ENCODE data around the gene DYNC2H1. TPM values are rescaled to one million over a fixed set of nuclear protein-coding genes. Genes with fewer than 3 reads are reported as not detected.

Gene DYNC2H1
- total RNA-seq, 1 donor from 2014 or later: 7.2 TPM

- H3K36me3 Mint-ChIP-seq (ENCODE audit: low read depth): no peaks in the 10 kb centered on the region
- no peak for DNase-seq (ENCODE audit: low spot score)
- no peak overlapping the region for H3K27ac Mint-ChIP-seq (ENCODE audit: unreplicated experiment)
- H3K4me1 Mint-ChIP-seq (ENCODE audit: low read depth): no peaks in the 10 kb centered on the region
- TF ChIP-seq CTCF (IDR thresholded peaks at IDR 0.05): no peak
- H3K9me3 Mint-ChIP-seq (ENCODE audit: low read depth): no peaks in the 10 kb centered on the region
- H3K27me3 Mint-ChIP-seq (ENCODE audit: low read depth): no peaks in the 10 kb centered on the region
- H3K4me3 Mint-ChIP-seq (ENCODE audit: unreplicated experiment): no peak overlapping the region
Measured at GRCh38 chr11:103494491-103494890, 385.3 kb downstream of the DYNC2H1 start.

DNA sequence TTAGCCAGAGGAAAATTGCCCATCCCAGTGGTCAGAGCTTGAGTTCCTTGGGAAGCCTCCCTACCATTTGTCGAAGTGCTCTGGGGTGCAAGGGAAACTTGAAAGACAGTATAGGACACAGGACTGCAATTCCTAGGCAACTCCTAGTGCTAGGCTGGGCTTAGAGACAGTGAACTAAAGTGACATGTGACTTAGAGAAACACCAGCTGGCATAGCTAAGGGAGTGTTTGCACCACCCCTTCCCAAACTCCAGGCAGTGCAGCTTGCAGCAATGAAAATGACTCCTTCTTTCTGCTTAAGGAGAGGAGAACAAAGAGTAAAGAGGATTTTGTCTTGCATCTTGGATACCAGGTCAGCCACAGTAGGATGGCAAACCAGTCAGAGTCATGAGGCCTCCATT lies 388.0 kb downstream of the DYNC2H1 start:
- Mint-ChIP-seq H3K4me1 (ENCODE audit: low read depth) (no peaks in the 10 kb centered on the region), H3K27me3 (ENCODE audit: low read depth) (no peaks in the 10 kb centered on the region), H3K4me3 (ENCODE audit: unreplicated experiment) (no peak overlapping the region), H3K9me3 (ENCODE audit: low read depth) (peaks cover 6% of the 10 kb centered on the region), H3K27ac (ENCODE audit: unreplicated experiment) (no peak overlapping the region), H3K36me3 (ENCODE audit: low read depth) (no peaks in the 10 kb centered on the region)
- no peak for TF ChIP-seq CTCF (IDR thresholded peaks at IDR 0.05)
- DNase-seq (ENCODE audit: low spot score): no peak

DNA sequence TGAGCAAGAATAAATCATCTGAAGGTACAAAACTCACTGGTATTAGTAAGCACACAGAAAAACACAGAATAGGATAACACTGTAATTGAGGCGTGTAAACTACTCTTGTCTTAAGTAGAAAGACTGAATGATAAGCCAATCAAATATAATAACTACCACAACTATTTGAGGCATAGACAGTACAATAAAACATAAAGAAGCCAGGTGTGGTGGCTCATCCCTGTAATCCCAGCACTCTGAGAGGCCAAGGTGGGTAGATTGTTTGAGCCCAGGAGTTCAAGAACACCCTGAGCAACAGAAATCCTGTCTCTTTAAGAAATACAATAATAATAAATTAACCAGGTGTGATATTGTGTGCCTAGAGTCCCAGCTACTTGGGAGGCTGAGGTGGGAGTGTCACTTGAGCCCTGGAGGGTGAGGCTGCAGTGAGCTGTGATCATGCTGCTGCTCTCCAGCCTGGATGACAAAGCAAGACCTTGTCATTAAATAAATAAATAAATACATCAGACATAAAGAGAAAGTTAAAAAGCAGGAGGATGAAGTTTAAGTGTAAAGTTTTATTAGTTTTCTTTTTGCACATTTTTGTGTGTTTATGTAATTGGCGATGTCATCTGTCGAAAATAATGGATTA lies 390.6 kb downstream of the DYNC2H1 start:
- Mint-ChIP-seq H3K4me1 (ENCODE audit: low read depth) (no peaks in the 10 kb centered on the region), H3K9me3 (ENCODE audit: low read depth) (peaks cover 24% of the 10 kb centered on the region), H3K36me3 (ENCODE audit: low read depth) (peaks cover 8% of the 10 kb centered on the region), H3K4me3 (ENCODE audit: unreplicated experiment) (no peak overlapping the region), H3K27ac (ENCODE audit: unreplicated experiment) (no peak overlapping the region), H3K27me3 (ENCODE audit: low read depth) (no peaks in the 10 kb centered on the region)
- TF ChIP-seq CTCF (IDR thresholded peaks at IDR 0.05): no peak
- DNase-seq (ENCODE audit: low spot score): no peak

DNA sequence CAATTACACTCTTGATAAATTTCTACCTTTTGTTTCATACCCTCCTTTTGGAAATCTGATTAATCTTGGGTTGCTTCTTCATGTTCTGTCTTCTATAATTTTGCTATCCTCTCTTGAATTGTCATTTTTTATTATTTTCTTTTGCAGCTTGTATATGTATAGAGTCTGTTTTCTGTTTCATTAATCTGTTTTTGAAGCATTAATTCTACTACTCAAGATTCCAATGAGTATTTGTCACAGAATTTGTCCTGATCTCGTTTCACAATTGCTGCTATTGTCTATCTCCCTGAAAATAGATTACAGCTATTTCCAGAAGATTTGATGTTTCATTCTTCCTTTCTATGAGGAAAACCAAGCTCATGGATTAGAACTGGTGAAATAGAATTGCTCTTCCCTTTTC lies 406.1 kb downstream of the DYNC2H1 start:
- Mint-ChIP-seq H3K9me3 (ENCODE audit: low read depth) (peaks cover 6% of the 10 kb centered on the region), H3K4me1 (ENCODE audit: low read depth) (no peaks in the 10 kb centered on the region), H3K27ac (ENCODE audit: unreplicated experiment) (no peak overlapping the region), H3K4me3 (ENCODE audit: unreplicated experiment) (no peak overlapping the region), H3K27me3 (ENCODE audit: low read depth) (no peaks in the 10 kb centered on the region), H3K36me3 (ENCODE audit: low read depth) (no peaks in the 10 kb centered on the region)
- DNase-seq (ENCODE audit: low spot score): no peak
- TF ChIP-seq CTCF (IDR thresholded peaks at IDR 0.05): no peak

DNA sequence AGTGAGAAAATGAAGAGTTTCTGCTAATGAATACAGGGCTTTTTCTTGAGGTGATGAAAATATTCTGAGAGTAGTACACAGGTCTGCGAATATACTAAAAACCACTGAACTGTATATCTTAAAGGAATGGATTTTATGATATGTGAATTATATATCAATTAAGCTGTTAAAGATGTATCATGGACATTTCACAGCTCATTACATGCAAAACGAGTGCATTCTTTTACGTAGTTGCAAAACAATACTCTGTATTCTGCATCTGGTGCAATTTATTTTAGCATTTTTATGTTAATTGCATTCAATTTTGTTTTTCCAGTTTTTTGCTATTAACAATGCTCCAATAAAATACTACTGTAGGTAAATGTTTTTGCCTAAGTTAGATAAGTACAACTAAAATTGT lies 411.6 kb downstream of the DYNC2H1 start:
- no peak overlapping the region for H3K4me3 Mint-ChIP-seq (ENCODE audit: unreplicated experiment)
- DNase-seq (ENCODE audit: low spot score): no peak
- no peaks in the 10 kb centered on the region for H3K27me3 Mint-ChIP-seq (ENCODE audit: low read depth)
- H3K4me1 Mint-ChIP-seq (ENCODE audit: low read depth): peaks cover 11% of the 10 kb centered on the region
- H3K27ac Mint-ChIP-seq (ENCODE audit: unreplicated experiment): no peak overlapping the region
- H3K9me3 Mint-ChIP-seq (ENCODE audit: low read depth): peaks cover 8% of the 10 kb centered on the region
- no peak for TF ChIP-seq CTCF (IDR thresholded peaks at IDR 0.05)
- H3K36me3 Mint-ChIP-seq (ENCODE audit: low read depth): no peaks in the 10 kb centered on the region
